GM18870 (cell line): ENCODE results near the gene GLRA1.

Experiments
- ATAC-seq: cut with Tn5 transposase; IDR thresholded peaks from one replicate; pipeline ENCODE4 v1.9.1; 2021; ENCODE audit warnings: moderate library complexity; ENCODE audit not compliant: unreplicated experiment

The GLRA1 gene

DNA sequence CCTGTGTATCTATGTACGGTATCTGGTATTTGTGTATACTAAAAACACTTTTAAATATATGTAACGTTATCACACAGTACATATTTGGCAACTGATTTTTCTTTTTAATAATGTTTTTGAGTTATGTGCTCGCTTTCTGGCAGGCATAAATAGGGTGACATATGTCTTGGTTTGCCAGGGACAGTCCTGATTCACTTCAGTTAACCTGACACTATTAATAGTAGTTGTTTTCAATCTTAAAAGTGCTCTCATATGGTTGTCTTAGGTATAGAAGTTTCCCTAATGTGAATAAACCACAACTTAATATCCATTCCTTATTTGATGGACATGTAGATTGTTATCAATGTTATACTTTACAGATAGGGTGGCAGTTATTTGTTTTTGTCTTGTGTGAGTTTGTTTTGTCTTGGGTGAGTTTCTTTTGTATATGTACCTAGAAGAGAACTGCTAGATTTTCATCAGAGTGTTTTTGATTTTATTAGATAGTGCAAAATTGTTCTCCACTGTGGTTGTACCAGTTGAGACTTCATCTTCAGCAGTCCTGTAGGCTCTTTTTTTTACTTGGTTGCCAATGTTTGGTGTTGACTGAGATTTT lies 145.0 kb downstream of the GLRA1 start:
- peak; percentile 41 for ATAC-seq

DNA sequence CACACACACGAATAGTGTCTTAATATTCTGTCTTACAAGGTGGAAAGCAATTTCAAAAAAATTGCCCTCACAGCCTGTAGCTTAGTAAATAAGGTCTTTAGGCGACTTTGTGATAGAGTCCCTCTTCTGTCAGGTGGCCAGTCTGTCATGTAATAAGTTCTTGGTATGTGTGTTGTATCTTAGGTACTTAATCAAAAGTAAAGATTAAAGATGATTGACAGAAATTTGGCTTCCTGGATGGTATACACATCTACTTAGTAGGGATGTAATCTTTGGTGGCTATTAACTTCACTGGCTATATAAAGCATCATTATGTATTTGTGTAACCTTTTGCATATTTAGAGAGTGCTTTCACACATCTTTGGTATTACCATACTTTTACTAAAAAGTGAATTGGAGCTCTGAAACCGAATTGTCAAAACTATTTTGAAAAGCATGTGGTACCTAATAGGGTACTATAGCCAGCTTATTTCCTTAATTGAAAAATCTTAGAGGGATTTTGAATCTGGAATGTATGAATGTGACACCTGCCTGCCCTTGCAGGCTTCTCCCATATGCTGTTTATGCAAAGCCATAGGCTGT lies 149.5 kb downstream of the GLRA1 start:
- no peak for ATAC-seq

DNA sequence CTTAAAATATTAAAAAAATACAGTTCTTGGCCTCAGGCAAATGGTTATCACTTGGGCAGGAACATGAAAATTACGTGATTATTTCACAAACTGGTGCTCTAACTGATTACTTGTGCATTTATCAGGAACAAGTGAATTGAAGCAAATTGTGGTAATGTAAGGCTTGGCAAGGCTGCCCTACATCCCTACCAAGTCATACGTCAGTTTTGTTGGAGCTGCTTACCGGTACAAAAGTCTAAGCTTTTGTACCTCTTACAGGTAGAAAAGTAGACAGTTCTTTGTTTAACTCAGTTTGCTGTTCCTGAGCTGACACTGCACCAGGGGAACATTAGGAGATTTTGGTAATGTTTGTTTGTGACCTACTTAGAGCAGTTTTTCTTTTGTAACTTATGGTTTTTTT lies 150.7 kb downstream of the GLRA1 start:
- ATAC-seq: no peak

DNA sequence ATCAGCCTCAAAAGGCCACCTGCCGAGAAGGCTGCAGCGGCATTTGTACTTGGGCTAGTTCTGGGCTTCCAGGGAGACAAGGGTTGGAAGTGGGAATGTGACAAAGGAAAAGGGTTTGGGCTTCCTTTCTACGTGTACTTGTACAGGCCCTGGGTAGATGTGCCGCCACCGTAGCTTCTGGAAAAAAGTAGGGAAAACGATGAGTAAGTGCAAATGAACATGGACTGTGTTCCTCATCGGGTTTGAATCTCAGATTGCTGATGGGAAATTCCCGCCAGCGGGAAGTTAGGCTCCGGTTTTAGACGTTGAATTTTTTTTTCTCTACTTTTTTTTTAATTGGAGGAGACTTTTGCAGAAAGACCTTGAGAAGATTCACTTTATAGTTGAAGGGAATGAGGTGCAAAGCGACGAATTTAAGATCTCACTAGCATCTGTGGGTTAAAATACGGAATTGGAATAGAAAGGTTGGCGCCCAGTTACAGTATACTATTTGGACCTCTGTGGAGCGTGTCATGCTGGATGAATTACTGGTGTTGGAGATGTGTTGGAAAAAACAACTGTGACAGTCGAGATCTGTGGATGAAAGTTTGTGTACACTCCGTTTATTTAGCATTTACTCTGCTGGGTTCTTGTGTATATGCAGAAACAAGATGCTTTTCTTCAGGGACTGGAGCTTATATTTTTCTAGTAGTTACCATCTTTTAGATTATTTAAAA lies 151.6 kb downstream of the GLRA1 start:
- no peak for ATAC-seq
